HS-27A (cell line): ENCODE data around the gene PPIP5K2.
"Not testable (repeated sequence)": the region's sequence is repeated elsewhere in the genome, so short reads cannot be mapped to it uniquely, and the experiment has no call there.

Experiments used
- DNase-seq: peaks from one replicate; pipeline ENCODE4 v3.0.0-alpha.2; 2012; ENCODE audit warnings: low read depth, missing footprints

Gene PPIP5K2

GRCh38 chr5:103119765-103120606, at the start of gene PPIP5K2, which contains the start of gene GIN1:
Gene PPIP5K2, plus strand, starts transcription at chr5:103120301. Its CDS starts 9,289 bp downstream, at chr5:103129590.
Gene GIN1, minus strand, starts transcription at chr5:103120138. Its CDS starts 11,431 bp downstream, at chr5:103108707.
- peak; percentile 91 for DNase-seq

GRCh38 chr5:103073500-103073899, 46.6 kb upstream of the PPIP5K2 start:
- not testable (repeated sequence) for DNase-seq

- no peak for DNase-seq
These were observed 44.7 kb upstream of the PPIP5K2 start for GRCh38 chr5:103075442-103075841.

DNA sequence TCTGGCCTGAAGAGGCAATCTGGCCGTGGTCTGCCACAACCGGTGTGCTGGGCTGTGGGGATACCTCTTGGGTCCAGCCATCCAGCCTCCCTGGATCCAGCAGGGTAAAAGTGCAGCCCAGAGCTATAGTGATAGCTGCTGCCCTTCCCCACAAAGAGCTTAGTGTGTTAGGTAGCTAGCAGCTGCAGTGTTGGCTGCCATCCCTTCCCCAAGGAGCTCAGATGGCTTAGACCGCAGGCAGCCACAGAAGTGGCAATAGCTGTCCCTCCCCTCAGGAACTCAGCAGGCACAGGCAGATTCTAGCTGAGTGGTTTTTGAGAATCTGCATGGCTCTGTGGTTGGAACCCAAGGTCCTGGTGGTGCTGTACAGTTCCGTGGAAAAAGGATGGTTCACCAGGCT, 40.3 kb upstream of the PPIP5K2 start:
- DNase-seq: no peak

- no peak for DNase-seq
These were observed 33.6 kb upstream of the PPIP5K2 start for GRCh38 chr5:103086547-103086946.

DNA sequence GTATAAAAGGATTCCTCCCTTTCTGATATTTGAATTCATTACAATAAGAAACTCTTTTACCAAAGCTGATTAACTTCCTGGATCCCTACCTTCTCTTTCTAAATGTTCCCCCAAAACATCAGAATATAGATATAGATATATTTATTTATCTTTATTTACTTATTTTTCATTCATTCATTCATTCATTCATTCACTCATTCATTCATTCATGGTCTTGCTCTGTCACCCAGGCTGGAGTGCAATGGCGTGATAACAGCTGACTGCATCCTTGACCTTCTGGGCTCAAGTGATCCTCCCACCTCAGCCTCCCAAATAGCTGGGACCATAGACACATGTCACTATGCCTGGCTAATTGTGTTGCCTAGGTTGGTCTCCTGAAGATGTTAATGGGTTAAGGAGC, 30.8 kb upstream of the PPIP5K2 start:
- DNase-seq: no peak

GRCh38 chr5:103090791-103091190, 29.3 kb upstream of the PPIP5K2 start:
- DNase-seq: no peak

DNA sequence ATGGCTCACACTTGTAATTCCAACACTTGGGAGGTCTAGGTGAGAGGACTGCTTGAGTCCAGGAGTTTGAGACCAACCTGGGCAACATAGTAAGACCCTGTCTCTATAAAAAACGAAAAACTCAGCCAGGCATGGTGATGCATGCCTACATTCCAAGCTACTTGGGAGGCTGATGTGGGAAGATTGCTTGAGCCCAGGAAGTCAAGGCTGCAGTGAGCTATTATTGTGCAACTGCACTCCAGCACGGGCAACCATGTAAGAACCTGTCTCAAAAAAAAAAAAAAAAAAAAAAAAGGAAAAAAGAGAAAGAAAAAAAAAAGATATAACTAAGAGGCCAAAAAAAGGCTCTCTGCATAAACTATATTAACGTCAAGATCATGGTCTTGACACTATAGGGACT, 27.4 kb upstream of the PPIP5K2 start:
- DNase-seq: no peak

GRCh38 chr5:103093727-103094126, 26.4 kb upstream of the PPIP5K2 start:
- DNase-seq: no peak

GRCh38 chr5:103094737-103095136, 25.4 kb upstream of the PPIP5K2 start:
- no peak for DNase-seq

DNA sequence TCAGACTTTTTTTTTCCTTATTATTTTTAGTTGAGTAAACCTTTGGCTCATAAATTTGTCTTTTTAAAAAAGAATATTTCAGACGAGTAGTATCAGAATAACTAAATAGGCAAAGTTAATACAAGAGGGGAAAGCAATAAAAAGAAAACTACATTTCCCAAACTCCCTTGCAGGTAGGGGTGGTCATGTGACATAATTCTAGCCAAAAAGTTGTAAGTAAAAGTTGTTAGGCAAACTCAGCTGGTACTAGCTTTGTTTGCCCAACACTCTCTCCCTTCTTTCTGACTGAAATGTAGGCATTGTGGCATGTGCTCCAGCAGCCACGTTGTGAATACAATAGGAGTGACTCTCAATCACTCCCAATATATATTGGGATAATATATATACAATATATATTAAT, 21.1 kb upstream of the PPIP5K2 start:
- no peak for DNase-seq

DNA sequence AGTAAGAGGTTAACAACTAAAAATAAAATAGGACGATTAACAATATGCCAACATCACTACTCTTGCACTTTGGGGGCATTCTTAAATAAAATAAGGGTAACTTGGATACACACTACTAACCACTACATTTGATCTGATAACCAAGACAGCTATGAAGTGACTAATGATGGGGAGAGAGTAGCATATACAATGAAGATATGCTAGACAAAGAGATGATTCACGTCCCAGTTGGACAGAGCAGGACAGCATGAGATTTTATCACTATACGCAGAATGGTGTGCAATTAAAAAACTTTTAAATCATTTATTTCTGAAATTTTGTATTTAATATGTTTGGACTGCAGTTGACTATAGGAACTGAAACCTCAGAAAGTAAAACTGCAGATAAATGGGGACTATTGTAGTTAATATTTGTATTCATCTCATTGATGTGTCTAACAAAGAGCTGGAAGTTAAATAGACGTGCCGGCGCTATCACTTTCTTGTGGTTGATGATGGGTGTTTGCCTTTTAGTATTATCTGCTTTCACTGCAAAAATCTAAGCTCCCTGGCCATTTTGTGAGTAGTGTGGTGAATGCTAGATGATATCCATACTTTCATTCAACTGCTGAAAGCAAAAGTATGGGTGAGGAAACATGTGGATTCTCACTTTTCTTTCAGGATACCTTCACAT, 18.9 kb upstream of the PPIP5K2 start:
- DNase-seq: no peak

GRCh38 chr5:103102234-103102633, 17.9 kb upstream of the PPIP5K2 start:
- no peak for DNase-seq

DNA sequence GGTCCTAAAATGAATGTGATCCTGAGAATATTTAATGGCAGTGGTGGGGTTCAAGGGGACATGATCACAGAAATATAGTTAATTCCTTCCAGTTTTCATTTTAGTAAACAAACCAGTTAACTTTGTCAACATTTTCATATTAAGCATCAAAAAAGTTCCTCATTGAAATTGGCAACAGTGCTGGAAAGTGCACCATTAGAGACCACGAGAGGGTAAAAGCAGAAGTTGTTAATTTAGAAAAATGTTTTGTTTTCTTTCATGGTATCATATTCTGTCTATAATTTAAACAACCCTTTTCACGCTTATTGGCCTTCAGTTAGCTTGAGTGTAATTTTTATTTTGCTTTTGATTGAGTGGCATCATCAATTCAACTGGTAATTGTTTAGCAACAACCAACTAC, 12.0 kb upstream of the PPIP5K2 start:
- DNase-seq: no peak

- no peak for DNase-seq
These were observed 10.8 kb upstream of the PPIP5K2 start for GRCh38 chr5:103109277-103109676.

- DNase-seq: no peak
These were observed 9.7 kb upstream of the PPIP5K2 start for GRCh38 chr5:103110403-103110802.

GRCh38 chr5:103111468-103111867, 8.6 kb upstream of the PPIP5K2 start:
- no peak for DNase-seq

GRCh38 chr5:103112910-103113309, 7.2 kb upstream of the PPIP5K2 start:
- DNase-seq: no peak

DNA sequence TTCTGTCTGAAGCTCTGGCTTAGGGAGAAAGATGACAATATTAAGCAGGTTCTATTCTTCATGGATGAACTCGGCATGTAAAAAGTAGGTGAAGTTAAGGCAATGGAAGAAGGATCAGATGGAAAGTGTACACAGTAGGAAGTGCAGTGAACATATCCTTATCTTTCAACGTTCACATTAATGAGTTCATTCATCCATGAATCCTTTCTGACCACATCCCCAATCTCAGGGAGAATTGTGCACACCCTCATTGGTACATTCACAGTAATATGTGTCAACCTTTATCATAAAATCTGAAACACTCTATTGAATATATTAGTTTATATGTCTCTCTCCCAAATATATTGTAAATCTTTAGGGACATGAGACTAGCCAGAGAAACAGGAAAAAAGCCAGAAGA, 5.7 kb upstream of the PPIP5K2 start:
- DNase-seq: no peak

DNA sequence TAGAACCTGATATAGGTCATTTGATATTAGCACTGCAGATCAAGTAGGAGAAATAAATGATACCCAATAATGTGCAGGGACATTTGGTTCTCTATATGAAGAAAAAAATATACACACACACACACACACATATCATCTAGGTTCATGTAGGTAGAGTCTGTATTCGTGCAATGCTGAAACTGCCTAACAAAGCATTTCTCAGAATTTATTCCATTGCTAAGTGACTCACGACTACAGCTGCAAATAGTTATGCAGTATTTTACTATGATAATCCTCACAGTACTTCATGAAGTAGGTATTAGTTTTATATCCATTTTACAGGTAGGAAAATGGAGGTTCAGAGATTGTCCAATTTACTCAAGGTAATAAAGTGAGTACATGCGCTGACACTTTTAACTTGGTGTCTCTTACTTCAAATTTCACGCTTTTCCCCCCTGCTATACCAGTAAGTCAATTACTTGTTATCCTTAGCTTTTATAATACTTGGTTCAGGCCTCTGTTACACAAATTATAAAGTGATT, 2.6 kb upstream of the PPIP5K2 start:
- no peak for DNase-seq

- DNase-seq: no peak
These were observed 884 bp upstream of the PPIP5K2 start for GRCh38 chr5:103119070-103119764.

- no peak for DNase-seq
These were observed 603 bp downstream of the PPIP5K2 start for GRCh38 chr5:103120607-103121200.
